Type B pancreatic cell (in vitro differentiated cells): ENCODE results near the gene CDK5RAP3. TPM values are rescaled to one million over a fixed set of nuclear protein-coding genes. Genes with fewer than 3 reads are reported as not detected.

Source experiments
- DNase-seq: peaks from one replicate; pipeline ENCODE4 v3.0.0; 2021; ENCODE audit warnings: mixed read lengths; ENCODE audit not compliant: unreplicated experiment; ENCODE audit errors: extremely low spot score
- H3K27ac Mint-ChIP-seq: 2 replicates; pipeline ENCODE4 v1.8.0; 2021; ENCODE audit warnings: mild to moderate bottlenecking, mixed read lengths
- H3K27me3 Mint-ChIP-seq: 2 replicates; pipeline ENCODE4 v1.8.0; 2021; ENCODE audit warnings: mixed read lengths
- H3K36me3 Mint-ChIP-seq: 2 replicates; pipeline ENCODE4 v1.8.0; 2021; ENCODE audit warnings: mixed read lengths
- H3K4me1 Mint-ChIP-seq: one replicate; pipeline ENCODE4 v1.8.0; 2021; ENCODE audit warnings: mixed read lengths; ENCODE audit not compliant: unreplicated experiment
- H3K4me3 Mint-ChIP-seq: 2 replicates; pipeline ENCODE4 v1.8.0; 2021; ENCODE audit warnings: mild to moderate bottlenecking, mixed read lengths
- H3K9me3 Mint-ChIP-seq: 2 replicates; pipeline ENCODE4 v1.8.0; 2021; ENCODE audit warnings: mixed read lengths
- total RNA-seq: library from RNA; stranded (reverse); gene quantifications from 2 replicates; pipeline ENCODE4 v1.2.1, GENCODE V29; 2021; ENCODE audit warnings: low replicate concordance
- TF ChIP-seq, protein P1 (sequence below): fragments of 200-600 bp; sonication (generic); conservative IDR thresholded peaks from 2 replicates; pipeline ENCODE4 v1.5.0; 2021; ENCODE audit warnings: antibody characterized with exemption, mild to moderate bottlenecking

Gene CDK5RAP3
- total RNA-seq, 1 donor from 2014 or later, result 217 TPM

DNA sequence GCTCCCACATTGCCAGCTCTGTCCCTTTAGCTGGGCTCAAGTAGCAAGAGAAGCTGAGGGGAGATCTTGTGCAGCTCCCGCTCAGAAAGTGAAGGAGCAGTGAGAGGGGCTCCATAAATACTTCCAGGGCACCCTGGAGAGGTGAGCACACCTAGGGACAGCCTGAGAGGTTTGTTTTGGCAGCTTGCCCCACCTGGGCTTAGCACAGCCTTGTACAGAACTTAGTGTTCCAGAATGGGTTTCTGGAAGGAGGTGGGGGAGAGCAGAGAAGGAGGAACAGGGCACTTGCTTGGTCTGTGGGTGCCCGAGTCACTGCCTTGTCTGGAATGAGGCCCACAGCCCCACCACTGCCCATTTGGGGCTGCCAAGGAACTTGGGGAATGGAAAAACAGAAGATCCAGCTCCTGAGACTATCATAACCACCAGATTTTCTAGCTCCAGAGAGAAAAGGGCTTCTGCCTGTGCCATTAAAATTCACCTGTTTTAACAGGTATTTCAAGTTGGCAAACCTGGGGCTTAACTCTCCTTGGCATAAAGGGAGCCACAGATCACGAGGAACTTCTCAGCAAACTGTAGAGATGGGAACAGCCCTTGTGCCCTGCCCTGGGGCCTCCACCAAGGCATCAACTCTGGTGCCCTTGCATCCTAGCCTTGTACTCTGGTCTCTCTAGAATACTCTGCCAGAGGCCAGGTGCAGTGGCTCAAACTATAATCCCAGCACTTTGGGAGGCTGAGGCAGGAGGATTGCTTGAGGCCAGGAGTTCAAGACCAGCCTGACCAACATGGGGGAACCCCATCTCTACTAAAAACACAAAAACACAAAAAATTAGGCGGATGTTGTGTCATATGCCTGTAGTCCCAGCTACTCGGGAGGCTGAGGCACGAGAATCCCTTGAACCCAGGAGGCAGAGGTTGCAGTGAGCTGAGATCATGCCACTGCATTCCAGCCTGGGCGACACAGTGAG, 15.1 kb upstream of the CDK5RAP3 start:
- H3K36me3 Mint-ChIP-seq, result no peaks in the 10 kb centered on the region
- TF ChIP-seq, protein P1, sequence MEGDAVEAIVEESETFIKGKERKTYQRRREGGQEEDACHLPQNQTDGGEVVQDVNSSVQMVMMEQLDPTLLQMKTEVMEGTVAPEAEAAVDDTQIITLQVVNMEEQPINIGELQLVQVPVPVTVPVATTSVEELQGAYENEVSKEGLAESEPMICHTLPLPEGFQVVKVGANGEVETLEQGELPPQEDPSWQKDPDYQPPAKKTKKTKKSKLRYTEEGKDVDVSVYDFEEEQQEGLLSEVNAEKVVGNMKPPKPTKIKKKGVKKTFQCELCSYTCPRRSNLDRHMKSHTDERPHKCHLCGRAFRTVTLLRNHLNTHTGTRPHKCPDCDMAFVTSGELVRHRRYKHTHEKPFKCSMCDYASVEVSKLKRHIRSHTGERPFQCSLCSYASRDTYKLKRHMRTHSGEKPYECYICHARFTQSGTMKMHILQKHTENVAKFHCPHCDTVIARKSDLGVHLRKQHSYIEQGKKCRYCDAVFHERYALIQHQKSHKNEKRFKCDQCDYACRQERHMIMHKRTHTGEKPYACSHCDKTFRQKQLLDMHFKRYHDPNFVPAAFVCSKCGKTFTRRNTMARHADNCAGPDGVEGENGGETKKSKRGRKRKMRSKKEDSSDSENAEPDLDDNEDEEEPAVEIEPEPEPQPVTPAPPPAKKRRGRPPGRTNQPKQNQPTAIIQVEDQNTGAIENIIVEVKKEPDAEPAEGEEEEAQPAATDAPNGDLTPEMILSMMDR, result no peak
- no peak for DNase-seq
- H3K4me3 Mint-ChIP-seq, result peak overlapping the region; percentile 91
- peaks cover 24% of the 10 kb centered on the region for H3K4me1 Mint-ChIP-seq
- H3K9me3 Mint-ChIP-seq, result no peaks in the 10 kb centered on the region
- H3K27ac Mint-ChIP-seq, result peak overlapping the region; percentile 71
- H3K27me3 Mint-ChIP-seq, result peaks cover 11% of the 10 kb centered on the region

DNA sequence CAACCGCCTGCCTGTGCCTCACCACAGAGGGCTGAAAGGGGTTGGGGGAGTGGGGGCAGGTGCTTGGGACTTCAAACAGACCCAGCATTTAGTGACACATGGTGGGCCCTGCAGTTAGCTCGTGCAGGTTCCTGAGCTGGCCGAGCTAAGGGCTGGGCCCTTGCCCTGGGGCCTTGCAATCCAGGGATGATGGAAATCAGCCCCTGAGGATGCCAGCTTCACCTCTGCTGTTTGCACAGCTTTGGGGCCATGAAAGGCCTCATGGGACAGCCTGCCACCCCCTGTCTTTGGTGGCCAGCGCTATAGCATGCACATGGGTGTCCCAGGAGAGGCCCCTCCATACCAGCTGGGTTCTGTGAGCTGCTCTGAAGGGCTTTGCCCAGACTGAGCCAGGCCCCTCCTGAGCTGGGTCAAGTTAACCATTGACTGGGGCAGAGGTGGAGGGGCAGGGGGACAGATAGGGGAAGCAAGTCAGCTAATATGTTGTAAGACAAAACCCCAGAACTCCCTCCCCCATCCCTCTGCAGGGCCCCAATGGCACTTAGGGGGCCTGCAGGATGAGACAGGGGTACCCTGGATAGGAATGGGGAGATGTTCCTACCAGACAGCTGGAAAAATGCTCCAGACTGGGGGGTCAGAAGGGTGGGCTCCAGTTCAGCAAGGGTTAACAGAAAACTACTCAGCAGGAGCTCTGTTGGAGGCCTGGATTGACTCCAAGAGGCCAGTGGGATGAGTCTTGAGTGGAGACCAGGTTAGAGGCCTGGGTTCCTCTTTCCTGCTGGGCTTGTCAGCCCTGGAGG, 13.9 kb upstream of the CDK5RAP3 start:
- Mint-ChIP-seq H3K9me3 (peaks cover 5% of the 10 kb centered on the region), H3K36me3 (no peaks in the 10 kb centered on the region), H3K27ac (peak overlapping the region; percentile 85), H3K27me3 (peaks cover 11% of the 10 kb centered on the region), H3K4me3 (peak overlapping the region; percentile 91), H3K4me1 (peaks cover 24% of the 10 kb centered on the region)
- TF ChIP-seq, protein P1, result no peak
- no peak for DNase-seq

DNA sequence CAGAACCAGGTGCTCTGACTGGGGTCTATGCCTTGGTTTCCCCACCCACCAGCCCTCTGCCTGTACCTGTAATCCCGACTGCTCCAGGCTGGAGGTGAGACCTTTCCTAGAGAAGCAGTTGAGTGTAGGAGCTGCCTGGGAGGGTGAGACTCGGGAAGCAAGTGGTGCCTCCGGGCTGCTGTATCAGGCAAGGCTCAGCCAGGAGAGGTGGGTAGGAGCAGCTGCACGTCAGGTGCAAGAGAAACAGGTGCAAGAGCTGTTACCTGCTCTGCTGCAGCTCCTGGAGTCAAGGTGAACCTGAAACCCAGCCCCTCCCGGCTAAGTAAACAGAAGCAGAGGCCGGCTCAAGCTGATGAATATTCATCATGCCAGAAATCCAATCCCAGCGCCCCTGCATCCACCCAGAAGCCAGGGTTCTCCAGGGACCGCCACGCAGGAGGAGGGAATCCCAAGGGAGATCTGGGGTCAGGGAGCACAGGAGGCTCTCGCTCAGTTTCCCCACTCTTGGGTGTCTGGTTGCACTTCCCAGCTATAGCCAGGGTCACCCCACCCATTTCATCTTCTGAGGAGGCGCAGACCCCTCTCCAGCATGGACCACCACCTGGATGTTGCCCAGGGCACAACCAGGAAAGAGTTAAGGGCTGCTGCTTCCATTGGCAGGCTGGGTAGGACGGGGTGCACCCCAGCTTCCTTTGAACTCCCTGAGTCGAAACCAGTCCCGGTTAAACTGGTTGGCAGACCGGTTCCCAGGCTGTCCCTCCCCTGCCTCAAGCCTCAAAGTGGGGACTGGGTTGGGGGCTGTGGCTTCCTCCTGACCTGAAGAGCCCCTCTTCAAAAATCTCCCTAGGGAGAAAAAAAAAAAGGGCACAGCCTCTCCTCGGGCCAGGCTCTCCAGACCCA, 13.1 kb upstream of the CDK5RAP3 start, which contains the start of gene PRR15L:
TSS of gene PRR15L (minus strand) at position 293 of the 900 bp plus-strand sequence. CDS start 4,649 bp downstream, outside the sequence.
- H3K4me3 Mint-ChIP-seq, result peak within 1 kb of the TSS; percentile 91
- peaks cover 11% of the 10 kb centered on the region for H3K27me3 Mint-ChIP-seq
- peaks cover 6% of the 10 kb centered on the region for H3K9me3 Mint-ChIP-seq
- peak within 1 kb of the TSS; percentile 85 for H3K27ac Mint-ChIP-seq
- peaks cover 24% of the 10 kb centered on the region for H3K4me1 Mint-ChIP-seq
- no peak for DNase-seq
- no peaks in the 10 kb centered on the region for H3K36me3 Mint-ChIP-seq
- TF ChIP-seq, protein P1, result no peak

DNA sequence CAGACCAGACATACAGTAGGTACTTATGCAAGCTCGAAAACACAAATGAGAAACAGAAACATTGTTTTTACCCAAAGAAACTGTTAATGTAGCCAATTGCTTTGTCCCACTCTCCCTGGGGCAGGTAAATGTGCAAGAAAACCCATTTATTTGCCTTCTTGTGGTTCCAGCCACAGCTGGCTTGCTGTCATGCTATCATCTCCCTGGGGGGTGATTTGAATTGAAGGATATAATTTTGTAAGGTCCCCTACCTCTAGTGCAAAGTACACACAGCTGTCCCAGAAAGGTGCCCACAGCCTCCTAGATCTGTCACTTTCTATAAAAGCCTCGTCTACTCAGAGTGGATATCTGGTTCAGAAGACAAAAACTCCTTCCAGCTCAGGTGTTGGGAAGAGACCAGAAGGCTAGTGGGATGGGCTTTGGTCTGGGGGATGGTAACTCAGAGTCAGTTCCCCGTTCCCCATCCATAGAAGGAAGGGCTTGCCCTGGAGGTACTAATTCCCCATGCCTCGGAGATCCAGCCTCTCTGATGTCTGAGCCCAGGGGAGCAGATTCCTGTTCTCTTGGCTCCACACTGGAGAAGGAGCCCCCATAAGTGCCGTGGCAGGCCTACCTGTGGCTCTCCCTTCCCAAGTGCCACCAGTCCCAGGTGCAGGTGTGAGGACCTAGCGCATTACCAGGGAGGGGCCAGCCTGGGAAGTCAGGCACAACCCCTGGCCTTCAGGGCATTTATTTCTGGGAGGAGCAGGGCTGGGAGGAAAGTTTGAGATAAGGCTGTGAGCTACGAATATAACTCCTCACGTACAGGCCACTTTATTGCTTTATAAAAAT, 10.9 kb upstream of the CDK5RAP3 start:
- no peak for DNase-seq
- TF ChIP-seq, protein P1, result no peak
- Mint-ChIP-seq H3K27me3 (peaks cover 11% of the 10 kb centered on the region), H3K27ac (peak overlapping the region; percentile 85), H3K4me3 (peak overlapping the region; percentile 91), H3K4me1 (peaks cover 24% of the 10 kb centered on the region), H3K9me3 (peaks cover 6% of the 10 kb centered on the region), H3K36me3 (no peaks in the 10 kb centered on the region)
